HepG2 (cell line): Measurements from ENCODE around the gene CYTH2. TPM values are rescaled to one million over a fixed set of nuclear protein-coding genes. Genes with fewer than 3 reads are reported as not detected.

Experiments
- ARNT2 ChIP-seq: sonication (generic); formaldehyde crosslinking; IDR thresholded peaks from 2 replicates; pipeline ENCODE4 v1.8.0; 2022; ENCODE audit warnings: mild to moderate bottlenecking, low read depth, missing genetic modification reagents, moderate library complexity
- BORCS8-MEF2B ChIP-seq: sonication (generic); formaldehyde crosslinking; IDR thresholded peaks from 2 replicates; pipeline ENCODE4 v1.8.0; 2022; ENCODE audit warnings: mild to moderate bottlenecking, missing genetic modification reagents
- DPF2 ChIP-seq: sonication (generic); formaldehyde crosslinking; IDR thresholded peaks from 2 replicates; pipeline ENCODE4 v1.4.0; 2020; ENCODE audit warnings: mild to moderate bottlenecking, low read depth, missing genetic modification reagents, borderline replicate concordance
- ESRRA ChIP-seq: sonication (generic); formaldehyde crosslinking; IDR thresholded peaks from 2 replicates; pipeline ENCODE4 v1.5.1; 2020; ENCODE audit warnings: mild to moderate bottlenecking, low read depth, missing genetic modification reagents
- FOXA3 ChIP-seq: IDR thresholded peaks from 2 replicates; pipeline ENCODE4 v1.6.1; 2016; ENCODE audit warnings: missing genetic modification reagents, missing compliant biosample characterization
- FOXK2 ChIP-seq: fragments of 450-650 bp; IDR thresholded peaks from 2 replicates; pipeline ENCODE4 v1.6.1; 2016
- HNRNPLL ChIP-seq: fragments of 200-400 bp; formaldehyde crosslinking; IDR thresholded peaks from 2 replicates; pipeline ENCODE4 v1.6.1; 2017; ENCODE audit warnings: mild to moderate bottlenecking, low read depth, low read length; ENCODE audit not compliant: poor library complexity, severe bottlenecking
- JARID2 ChIP-seq: sonication (generic); formaldehyde crosslinking; IDR thresholded peaks from 2 replicates; pipeline ENCODE4 v1.8.1; 2023; ENCODE audit warnings: missing genetic modification reagents, inconsistent platforms; ENCODE audit not compliant: insufficient replicate concordance
- JUNB ChIP-seq: sonication (generic); formaldehyde crosslinking; IDR thresholded peaks from 2 replicates; pipeline ENCODE4 v1.8.0; 2022; ENCODE audit warnings: missing genetic modification reagents, mild to moderate bottlenecking, borderline replicate concordance
- MAFF ChIP-seq: IDR thresholded peaks from 2 replicates; pipeline ENCODE4 v1.6.1; 2011; ENCODE audit warnings: low read depth, low read length, improper control_type of control experiment
- MLLT10 ChIP-seq: sonication (generic); formaldehyde crosslinking; IDR thresholded peaks from 2 replicates; pipeline ENCODE4 v1.4.0; 2020; ENCODE audit warnings: missing genetic modification reagents
- MYNN ChIP-seq: sonication (generic); formaldehyde crosslinking; IDR thresholded peaks from 2 replicates; pipeline ENCODE4 v1.4.0; 2020; ENCODE audit warnings: mild to moderate bottlenecking, low read depth, missing genetic modification reagents
- PITX1 ChIP-seq: sonication (generic); formaldehyde crosslinking; IDR thresholded peaks from 2 replicates; pipeline ENCODE4 v1.5.1; 2020; ENCODE audit warnings: mild to moderate bottlenecking, missing genetic modification reagents
- TBX3 ChIP-seq: fragments of 450-650 bp; IDR thresholded peaks from 2 replicates; pipeline ENCODE4 v1.6.1; 2017; ENCODE audit warnings: antibody characterized with exemption, mild to moderate bottlenecking, inconsistent platforms, borderline replicate concordance
- TEAD3 ChIP-seq: optimal IDR thresholded peaks from 2 replicates; pipeline ENCODE3; 2016; ENCODE audit warnings: borderline replicate concordance
- USF2 ChIP-seq, 2 experiments: sonication (generic) in 1 of 2; formaldehyde crosslinking in 1 of 2; IDR thresholded peaks; 2 replicates each; pipeline versions ENCODE4 v1.5.1 to v1.6.1; 2011 to 2020; ENCODE audit warnings: borderline replicate concordance in 1 of 2, low read depth in 1 of 2, low read length in 1 of 2, mild to moderate bottlenecking in 1 of 2, missing genetic modification reagents in 1 of 2, moderate library complexity in 1 of 2
- WIZ ChIP-seq: sonication (generic); formaldehyde crosslinking; IDR thresholded peaks from 2 replicates; pipeline ENCODE4 v1.5.1; 2020; ENCODE audit warnings: mild to moderate bottlenecking, missing genetic modification reagents
- ZBTB33 ChIP-seq: sonication (generic); formaldehyde crosslinking; IDR thresholded peaks from 2 replicates; pipeline ENCODE4 v1.4.0; 2020; ENCODE audit warnings: missing genetic modification reagents
- ZBTB38 ChIP-seq: sonication (generic); formaldehyde crosslinking; IDR thresholded peaks from 2 replicates; pipeline ENCODE4 v1.5.1; 2020; ENCODE audit warnings: mild to moderate bottlenecking, missing genetic modification reagents
- ZC3H4 ChIP-seq: sonication (generic); formaldehyde crosslinking; IDR thresholded peaks from 2 replicates; pipeline ENCODE4 v1.4.0; 2020; ENCODE audit warnings: missing genetic modification reagents, borderline replicate concordance
- ZNF333 ChIP-seq: sonication (generic); formaldehyde crosslinking; IDR thresholded peaks from 2 replicates; pipeline ENCODE4 v1.4.0; 2020; ENCODE audit warnings: mild to moderate bottlenecking, missing genetic modification reagents, borderline replicate concordance
- ZNF530 ChIP-seq: sonication (generic); formaldehyde crosslinking; IDR thresholded peaks from 2 replicates; pipeline ENCODE4 v1.5.0; 2020; ENCODE audit warnings: low read depth, mild to moderate bottlenecking, missing genetic modification reagents
- ZNF572 ChIP-seq: sonication (generic); formaldehyde crosslinking; IDR thresholded peaks from 2 replicates; pipeline ENCODE4 v1.5.1; 2020; ENCODE audit warnings: mild to moderate bottlenecking, missing genetic modification reagents
- ZNF816 ChIP-seq: sonication (generic); formaldehyde crosslinking; IDR thresholded peaks from 2 replicates; pipeline ENCODE4 v1.8.0; 2022; ENCODE audit warnings: missing genetic modification reagents, mild to moderate bottlenecking, borderline replicate concordance
- ZSCAN22 ChIP-seq: sonication (generic); formaldehyde crosslinking; IDR thresholded peaks from 2 replicates; pipeline ENCODE4 v1.4.0; 2020; ENCODE audit warnings: mild to moderate bottlenecking, missing genetic modification reagents
- ZSCAN25 ChIP-seq: sonication (generic); formaldehyde crosslinking; IDR thresholded peaks from 2 replicates; pipeline ENCODE4 v1.8.0; 2022; ENCODE audit warnings: mild to moderate bottlenecking, missing genetic modification reagents
- polyA plus RNA-seq, 8 experiments: library from polyadenylated mRNA; depleted of rRNA in 3 of 8; stranded (reverse) in 7 of 8; unstranded in 1 of 8; fragments of >200 nt; fragmentation: Illumina TruSeq in 4 of 8; extraction: Trizol in 4 of 8; gene quantifications; 2 replicates each; pipeline versions ENCODE4 v1.2.1 to v1.2.3, GENCODE V29; 2011 to 2016; ENCODE audit warnings: low read depth in 4 of 8, missing spikeins in 1 of 8, mixed read lengths in 1 of 8; ENCODE audit not compliant: insufficient read depth in 1 of 8
- total RNA-seq, 5 experiments: library from RNA; depleted of rRNA; stranded (reverse); fragments of >200 nt; fragmentation: Illumina TruSeq; extraction: Trizol; gene quantifications; 2 replicates each; pipeline ENCODE4 v1.2.3, GENCODE V29; 2016; ENCODE audit warnings: low read depth in 1 of 5

Gene CYTH2
- total and polyA plus RNA-seq, 2 of the 13 experiments (the other 11 are each of a cell fraction or from before 2014, with no cell fraction given), result 16.5 to 39.3 TPM

GRCh38 chr19:48501494-48502349, 32.6 kb downstream of the CYTH2 start (continued):
- TF ChIP-seq ZBTB33 (CRISPR knock-in tag), result no peak
- no peak for TF ChIP-seq MYNN (CRISPR knock-in tag)
- TF ChIP-seq ESRRA, result no peak
- TF ChIP-seq TBX3, result 0 out of 2 replicates have a peak, but pooled peaks have one; percentile 31
- no peak for TF ChIP-seq MLLT10
- no peak for TF ChIP-seq ZC3H4 (CRISPR knock-in tag)
- TF ChIP-seq FOXA3, result peak; percentile 24; the same call in 1 of the 2 replicates
- TF ChIP-seq WIZ (CRISPR knock-in tag), result no peak
- peak; percentile 84 for TF ChIP-seq HNRNPLL
- peak; percentile 87 for TF ChIP-seq USF2 (IDR thresholded peaks at IDR 0.05; ENCODE audit: low read depth, low read length)
- TF ChIP-seq USF2 (CRISPR knock-in tag; IDR thresholded peaks at IDR 0.05; ENCODE audit: borderline replicate concordance), result peak; percentile 78; the same call in 1 of the 2 replicates
- TF ChIP-seq ZBTB38 (CRISPR knock-in tag), result 0 out of 2 replicates have a peak, but pooled peaks have one; percentile 5
- TF ChIP-seq JUNB, result no peak
- no peak for TF ChIP-seq JARID2
- TF ChIP-seq BORCS8-MEF2B (CRISPR knock-in tag), result no peak
- TF ChIP-seq FOXK2, result peak; percentile 10; the same call in 1 of the 2 replicates
- TF ChIP-seq TEAD3 (CRISPR knock-in tag), result peak; percentile 26
- TF ChIP-seq PITX1 (CRISPR knock-in tag), result 0 out of 2 replicates have a peak, but pooled peaks have one; percentile 6
- TF ChIP-seq MAFF, result no peak
- TF ChIP-seq ZSCAN22 (CRISPR knock-in tag), result peak; percentile 88
- no peak for TF ChIP-seq ZNF530
- TF ChIP-seq ZNF816, result no peak
- no peak for TF ChIP-seq DPF2
- TF ChIP-seq ARNT2, result no peak
- TF ChIP-seq ZSCAN25 (CRISPR knock-in tag), result peak; percentile 72; the same call in 1 of the 2 replicates
- TF ChIP-seq ZNF572 (CRISPR knock-in tag), result no peak
- TF ChIP-seq ZNF333 (CRISPR knock-in tag), result no peak
